ENCODE data around the gene FGF2.
"Not testable (repeated sequence)": the region's sequence is repeated elsewhere in the genome, so short reads cannot be mapped to it uniquely, and the experiment has no call there.

Gene FGF2

DNA sequence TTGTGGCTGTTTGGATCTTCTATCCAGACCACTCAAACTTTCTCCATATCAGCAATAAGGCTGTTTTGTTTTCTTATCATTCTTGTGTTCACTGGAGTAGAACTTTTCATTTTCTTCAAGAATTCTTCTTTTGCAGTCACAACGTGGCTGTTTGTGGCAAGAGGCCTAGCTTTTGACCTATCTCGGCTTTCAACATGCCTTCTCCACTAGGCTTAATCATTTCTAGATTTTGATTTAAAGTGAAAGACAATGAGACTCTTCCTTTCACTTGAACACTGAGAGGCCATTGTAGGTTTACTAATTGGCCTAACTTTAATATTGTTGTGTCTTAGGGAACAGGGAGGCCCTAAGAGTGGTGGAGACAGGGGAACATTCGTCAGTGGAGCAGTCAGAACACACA is 19.1 kb downstream of the FGF2 start:
- DNase-seq (ENCODE audit: low spot score), result no peak

DNA sequence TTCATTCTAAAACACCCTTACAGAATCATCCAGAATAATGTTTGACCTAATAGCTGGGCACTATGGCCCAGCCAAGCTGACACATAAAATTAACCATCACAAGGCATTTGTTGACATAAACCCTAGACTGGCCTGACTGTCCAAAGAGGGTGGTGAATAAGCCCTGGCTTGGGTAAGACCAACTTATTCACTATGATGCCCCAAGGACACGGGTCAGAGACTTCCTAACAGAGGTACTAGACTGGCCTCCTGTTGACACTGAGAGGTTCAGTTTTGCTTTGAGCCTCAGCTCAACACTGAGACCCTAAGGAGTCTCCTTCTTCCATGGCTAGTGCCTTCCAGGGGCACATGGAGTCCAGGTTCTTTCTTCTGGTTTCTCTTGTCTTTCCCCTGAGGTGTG is 21.3 kb downstream of the FGF2 start:
- no peak for DNase-seq (ENCODE audit: low spot score)

DNA sequence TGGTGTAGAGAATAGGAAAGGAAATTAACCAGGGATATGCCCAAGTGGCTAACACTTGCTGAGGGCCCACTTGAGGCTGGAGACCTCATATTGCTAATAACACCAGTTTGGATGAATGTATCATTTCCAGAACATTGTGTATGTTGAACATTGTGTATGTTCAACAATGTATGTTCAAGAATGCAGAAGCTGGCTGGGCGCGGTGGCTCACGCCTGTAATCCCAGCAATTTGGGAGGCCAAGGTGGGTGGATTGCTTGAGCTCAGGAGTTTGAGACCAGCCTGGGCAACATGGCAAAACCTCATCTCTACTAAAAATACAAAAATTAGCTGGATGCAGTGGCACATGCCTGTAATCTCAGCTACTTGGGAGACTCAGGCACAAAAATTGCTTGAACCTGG is 23.2 kb downstream of the FGF2 start:
- DNase-seq (ENCODE audit: low spot score), result not testable (repeated sequence)

DNA sequence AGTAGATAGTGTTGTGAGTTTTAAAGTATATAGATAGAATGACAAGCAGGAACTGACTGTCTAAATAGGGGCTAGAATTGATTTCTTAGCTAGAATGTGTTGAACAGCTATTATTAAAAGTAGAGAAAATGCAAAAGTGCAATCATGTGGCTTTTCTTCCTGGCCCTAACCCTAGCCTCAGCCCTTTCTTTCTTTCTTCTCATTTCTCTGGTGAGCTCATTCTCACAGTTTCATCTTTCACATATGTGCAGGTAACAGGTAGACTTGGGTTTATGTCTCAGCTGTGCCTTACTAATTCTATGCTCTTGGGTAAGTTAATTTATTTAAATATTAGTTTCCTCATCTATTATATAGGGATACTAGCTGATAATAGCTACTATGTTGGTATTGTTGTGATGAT is 24.9 kb downstream of the FGF2 start:
- DNase-seq (ENCODE audit: low spot score), result no peak

DNA sequence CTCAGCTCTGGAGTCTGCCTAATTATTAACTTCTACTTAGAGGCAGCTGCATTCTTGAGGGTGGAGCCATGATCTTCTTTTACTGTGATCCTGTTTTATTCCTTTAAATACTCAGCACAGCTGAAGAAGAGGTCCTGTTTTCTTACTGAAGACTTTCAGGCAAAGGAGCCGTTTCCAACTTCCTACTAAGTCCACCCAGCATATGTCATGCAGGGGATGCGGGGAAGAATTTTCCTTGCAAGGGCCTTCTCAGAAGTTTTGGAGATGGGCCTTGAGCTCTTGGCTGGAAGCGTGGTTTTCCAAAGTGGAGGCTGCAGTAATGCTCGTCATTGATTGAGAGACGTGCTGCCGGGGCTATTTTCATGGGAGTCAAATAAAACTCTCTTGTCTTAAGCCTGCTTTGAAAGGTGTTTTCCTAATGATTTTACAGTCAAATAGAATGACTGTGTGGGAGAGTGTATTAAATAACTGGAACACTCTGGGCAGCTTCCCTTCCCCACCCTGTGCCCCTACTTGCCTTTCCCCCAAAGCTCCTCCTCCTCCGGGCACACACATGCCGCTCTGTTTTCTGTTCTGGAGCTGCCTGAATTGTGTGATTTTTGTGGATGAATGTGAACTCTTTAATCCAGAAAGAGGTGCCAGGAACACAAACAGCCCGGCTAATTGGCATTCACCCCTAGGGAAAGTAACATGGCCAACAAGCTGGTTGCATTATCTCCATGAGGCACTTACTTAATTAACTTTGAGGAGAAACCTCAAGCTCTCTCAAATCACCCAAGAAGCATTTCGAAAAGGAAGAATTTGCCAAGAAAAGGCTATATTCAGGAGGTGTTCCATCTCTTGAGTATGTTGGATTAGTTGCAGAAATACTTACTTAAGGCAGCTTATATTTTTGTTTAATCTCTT is 28.1 kb downstream of the FGF2 start:
- DNase-seq (ENCODE audit: low spot score), result no peak

DNA sequence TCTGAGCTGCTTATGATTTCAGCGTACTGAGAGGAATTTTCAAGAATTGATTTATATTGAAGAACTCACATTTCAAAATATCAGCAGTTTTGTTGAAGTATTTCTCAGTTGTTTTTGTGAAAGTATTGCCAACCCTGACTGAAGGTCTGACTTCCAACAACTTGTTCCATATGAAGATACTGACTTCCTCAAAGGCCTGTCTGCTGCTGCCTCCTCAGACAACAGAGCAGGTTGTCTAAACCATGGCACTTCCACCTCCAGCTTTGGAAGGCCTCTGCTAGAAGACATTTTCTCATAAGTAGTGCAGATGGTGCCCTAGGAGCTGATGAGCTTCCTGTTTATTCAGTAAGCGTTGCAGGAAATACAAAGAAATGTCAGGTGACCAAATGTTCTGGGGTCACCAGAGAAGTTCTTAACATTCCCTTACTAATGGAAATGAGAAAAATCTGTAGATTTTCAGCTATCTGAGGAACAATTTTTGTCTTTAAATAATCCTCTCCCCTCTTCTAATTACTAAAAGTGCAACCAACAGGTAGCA is 28.8 kb downstream of the FGF2 start:
- no peak for DNase-seq (ENCODE audit: low spot score)

DNA sequence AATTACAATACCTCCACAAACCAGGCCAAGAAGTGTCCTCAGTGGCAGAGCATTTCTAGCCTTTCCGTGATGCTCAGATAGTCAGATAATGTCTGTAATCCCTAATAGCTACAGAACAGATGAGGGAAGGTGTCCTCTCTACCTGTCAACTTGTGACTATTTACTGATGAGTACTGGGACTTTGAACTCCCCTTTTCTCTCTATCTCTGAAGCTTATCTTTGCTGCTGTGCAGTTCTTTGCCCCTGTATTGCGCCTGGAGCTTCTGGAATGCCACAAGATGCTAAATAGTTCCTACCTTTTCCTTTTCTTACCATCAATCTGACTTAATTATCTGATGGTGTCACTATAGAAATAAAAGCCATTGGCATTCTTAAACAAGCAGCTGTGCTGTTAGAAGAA is 30.5 kb downstream of the FGF2 start:
- DNase-seq (ENCODE audit: low spot score), result no peak

DNA sequence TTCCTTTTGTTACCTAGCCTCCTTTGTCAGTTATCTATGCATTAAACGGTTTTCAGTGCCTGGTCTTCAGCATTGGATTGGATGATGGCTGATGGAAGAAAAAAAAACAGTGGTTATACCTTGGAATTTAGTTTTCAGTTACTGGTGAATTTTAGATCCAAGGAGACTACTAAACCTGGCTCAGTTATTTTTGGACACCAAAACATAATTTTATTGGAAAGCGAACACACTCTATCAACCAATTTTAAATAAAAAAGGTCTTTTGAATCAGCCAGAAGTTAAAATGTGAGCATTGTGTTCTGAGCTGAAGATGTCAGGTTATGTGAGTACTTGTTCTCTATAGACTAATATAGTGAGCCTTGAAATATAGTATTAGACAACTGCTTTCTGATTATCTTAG is 32.1 kb downstream of the FGF2 start:
- no peak for DNase-seq (ENCODE audit: low spot score)

DNA sequence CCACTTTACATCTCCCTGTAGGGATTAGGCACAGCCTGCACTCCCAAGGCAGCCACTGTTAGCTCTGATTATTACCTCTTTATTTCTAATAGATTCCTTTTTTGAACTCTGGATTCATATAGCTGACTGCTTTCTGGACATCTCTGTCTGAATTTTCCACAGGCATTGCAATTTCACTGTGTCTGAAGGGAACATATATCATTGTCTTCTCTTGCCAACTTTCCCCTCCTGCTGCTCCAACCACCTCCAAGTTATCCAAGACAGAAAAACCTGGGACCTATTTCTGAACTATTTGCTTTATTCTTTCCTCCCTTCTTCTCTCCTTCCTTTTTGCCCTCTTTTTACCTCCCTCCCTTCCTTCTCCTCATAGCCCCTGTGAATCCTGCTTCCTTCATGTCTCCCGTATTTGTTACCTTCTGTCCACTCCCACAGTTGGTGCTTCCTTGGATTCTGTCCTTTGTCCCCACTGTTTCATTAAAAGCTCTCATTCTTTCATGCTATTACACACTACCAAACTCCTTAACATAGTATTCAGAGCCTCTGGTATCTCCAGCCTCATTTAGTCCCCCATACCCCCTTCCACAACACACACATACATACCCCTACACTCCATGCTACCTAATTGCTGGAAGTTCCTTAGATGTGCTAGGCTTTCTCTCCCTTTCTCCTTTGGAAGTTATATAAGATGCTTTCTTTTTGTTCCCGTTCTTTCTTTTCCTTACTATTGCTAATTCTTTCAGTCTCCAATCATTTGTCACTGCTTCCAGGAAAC is 34.7 kb downstream of the FGF2 start:
- DNase-seq (ENCODE audit: low spot score), result no peak

DNA sequence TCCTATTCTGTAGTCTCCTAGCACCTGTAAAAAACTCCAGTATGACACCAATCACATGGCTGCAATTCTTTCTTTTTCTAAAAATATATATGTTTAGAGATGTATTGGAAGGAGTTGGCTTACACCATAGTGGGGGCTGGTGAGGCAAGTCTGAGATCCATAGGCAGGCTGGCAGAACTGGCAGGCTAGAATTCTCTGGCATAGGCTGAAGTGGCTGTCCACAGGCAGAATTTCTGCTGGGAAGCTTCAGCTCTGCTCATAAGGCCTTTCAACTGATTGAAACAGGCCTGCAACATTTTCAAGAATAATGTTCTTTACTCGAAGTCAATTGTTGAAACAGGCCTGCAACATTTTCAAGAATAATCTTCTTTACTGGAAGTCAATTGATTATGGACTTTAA is 37.0 kb downstream of the FGF2 start:
- DNase-seq (ENCODE audit: low spot score), result no peak

DNA sequence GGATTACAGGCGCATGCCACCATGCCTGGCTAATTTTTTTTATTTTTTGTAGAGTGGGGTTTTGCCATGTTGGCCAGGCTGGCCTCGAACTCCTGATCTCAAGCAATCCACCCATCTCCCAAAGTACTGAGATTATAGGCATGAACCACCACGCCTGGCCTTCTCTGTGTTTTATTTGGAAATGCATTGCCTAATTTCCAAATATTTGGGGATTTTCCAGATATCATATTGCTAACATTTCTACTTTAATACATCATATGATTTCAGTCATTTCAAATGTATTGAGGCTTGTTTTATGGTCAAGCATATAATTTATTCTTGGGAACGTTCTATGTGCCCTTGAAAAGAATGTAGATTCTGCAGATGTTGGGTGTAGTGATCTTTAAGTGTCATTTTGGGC is 38.8 kb downstream of the FGF2 start:
- no peak for DNase-seq (ENCODE audit: low spot score)

DNA sequence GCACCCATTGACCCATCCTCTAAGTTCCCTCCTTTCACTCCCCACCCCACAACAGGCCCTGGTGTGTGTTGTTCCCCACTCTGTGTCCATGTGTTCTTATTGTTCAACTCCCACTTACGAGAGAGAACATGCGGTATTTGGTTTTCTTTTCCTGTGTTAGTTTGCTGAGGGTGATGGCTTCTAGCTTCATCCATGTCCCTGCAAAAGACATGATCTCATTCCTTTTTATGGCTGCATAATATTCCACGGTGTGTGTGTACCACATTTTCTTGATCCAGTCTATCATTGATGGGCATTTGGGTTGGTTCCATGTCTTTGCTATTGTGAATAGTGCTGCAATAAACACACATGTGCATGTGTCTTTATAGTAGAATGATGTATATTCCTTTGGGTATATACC is 41.6 kb downstream of the FGF2 start:
- DNase-seq (ENCODE audit: low spot score), result not testable (repeated sequence)

DNA sequence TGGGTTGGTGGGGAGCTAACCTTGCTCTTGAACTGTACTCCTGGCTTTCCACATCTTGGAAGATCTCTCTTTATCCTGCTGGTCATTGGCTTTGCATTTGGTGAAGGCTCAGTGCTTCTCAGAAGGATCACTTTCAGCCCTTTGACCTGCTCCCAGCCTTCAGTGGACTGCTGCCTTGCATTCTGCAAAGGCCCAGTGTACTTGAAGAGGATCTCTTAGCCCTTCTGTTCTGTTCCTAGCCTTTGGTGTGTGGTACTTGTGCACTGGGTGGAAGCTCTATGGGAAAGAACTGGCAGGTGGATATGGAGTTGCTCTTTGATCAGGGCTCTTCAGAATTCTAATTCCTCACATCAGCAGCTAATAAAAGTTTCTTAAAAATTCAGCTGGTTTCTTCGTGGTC is 46.5 kb downstream of the FGF2 start:
- no peak for DNase-seq (ENCODE audit: low spot score)

DNA sequence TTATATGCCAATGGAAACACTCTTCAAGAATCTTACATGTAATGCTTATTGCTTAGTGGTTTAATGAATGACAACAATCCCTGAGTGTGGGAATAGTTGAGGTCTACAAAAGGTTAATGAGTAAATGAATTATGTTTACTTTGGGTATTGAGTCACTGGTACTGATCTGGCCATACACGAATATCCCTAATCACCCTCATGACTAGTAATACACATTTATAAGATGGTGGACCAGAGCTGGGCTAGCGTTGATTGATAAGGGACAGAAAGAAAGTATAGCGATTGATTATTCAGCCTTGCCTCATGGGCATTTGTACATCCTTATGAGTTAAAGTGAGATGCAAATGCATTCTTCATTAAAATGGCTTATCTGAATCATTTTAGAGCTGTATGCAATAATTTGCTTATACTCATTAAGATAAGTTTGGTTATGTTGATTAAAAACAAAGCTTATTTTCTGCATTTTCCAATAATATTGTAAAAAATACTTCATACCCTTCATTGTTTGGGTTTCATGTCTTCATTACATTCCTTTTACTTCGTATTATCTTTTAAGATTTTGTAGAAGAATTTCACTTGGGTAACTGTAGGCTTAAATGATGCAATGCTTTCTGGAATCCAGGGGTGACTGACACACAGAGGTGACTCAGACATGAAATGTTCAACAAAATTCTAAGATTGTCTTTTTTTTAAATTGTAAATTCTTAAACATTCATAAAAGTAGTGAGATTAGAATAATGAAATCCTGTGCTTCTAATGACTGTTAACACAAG is 47.4 kb downstream of the FGF2 start:
- peak; percentile 43 for DNase-seq (ENCODE audit: low spot score)

DNA sequence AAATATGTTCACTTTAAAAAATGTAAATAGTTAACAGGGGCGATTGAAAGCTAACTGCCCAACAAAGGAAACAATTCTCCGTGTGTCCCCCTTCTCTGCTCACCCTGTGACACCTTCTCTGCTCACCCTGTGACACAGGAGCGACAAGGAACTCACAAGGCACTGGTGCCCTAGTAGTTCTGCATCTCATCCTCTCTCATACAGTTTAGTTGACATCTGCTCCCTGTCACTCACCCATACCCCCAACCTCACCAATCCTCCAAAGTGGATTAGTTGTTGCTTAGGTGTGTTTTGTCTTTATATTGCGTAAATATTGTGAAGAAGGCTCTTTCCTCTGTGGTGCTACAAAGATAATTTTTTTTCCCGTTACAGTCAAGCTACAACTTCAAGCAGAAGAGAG is 49.3 kb downstream of the FGF2 start:
- no peak for DNase-seq (ENCODE audit: low spot score)

DNA sequence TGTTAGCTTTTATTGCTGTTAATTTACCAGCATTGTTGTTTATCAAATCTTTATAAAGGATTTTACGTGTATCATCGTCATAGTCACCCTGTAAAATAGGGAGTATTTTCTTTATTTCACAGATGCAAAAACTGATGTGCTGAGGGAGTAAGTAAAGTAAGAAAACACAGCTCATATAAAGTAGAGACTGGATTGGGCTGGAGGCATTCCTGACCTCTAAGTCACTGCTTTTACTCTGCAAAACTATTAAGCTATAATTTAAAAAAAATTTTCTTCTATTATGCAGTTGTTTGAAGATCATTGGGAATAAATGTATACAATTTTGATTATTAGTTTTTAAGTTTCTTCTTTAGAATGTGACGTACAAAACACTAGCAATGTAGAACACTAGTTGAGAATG is 49.8 kb downstream of the FGF2 start:
- DNase-seq (ENCODE audit: low spot score), result no peak

DNA sequence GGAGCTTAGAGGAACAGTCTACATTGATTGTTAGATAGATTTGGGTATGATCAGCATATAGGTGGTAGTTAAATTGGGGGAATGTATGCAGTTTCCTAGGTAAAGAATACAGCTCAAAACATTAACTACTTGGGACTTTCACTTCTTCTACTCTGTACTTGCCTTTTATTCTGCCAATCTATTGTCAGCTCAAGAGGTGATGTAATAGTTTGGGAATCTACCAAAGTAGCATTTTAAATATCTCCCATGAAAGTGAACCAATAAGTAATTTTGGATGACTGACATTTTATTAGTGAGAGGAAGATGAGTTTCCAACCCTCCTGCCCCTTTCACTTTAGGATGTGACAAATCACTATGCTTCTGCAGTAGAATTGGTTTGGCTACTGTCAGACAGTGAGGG is 52.4 kb downstream of the FGF2 start:
- no peak for DNase-seq (ENCODE audit: low spot score)

DNA sequence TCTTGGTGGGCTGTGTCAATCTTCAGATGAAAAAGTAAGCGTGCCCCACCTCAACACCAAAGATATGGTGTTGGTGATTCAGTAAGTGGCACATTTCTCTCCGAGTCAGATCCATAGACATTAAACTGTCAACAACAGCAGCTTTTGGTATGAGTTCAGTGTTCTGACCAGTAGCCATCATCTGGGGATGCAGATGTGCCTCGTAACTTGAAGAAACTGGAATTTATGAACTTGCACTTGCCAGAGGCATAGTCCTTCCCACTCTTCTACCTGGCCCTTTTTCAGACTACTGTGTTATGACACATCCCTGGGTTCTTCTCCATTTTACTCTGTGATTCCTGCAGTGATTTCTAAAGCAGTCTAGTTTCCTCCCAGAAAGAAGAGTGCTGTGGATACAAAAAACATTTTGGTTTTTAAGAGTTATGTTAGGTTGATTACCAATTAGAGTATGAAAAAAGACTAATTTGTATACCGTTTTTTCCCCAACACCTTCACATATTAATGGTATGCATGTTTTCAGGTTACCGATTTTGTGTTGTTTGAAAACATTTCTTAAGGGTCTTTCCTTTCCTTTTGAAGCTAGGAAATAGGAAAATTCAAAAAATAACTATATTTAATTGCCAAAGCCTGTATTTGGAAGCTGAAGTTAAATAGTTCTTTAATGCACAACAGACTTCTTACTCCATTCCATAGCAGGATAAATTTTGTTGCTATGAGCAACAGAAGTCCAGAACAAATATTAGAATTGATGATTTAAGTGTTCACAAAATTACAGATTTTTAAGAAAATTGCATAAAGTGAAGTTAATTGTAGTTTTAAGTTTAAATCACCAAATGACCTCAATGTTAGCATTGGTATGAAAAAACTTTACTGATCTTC is 56.5 kb downstream of the FGF2 start:
- DNase-seq (ENCODE audit: low spot score), result no peak

DNA sequence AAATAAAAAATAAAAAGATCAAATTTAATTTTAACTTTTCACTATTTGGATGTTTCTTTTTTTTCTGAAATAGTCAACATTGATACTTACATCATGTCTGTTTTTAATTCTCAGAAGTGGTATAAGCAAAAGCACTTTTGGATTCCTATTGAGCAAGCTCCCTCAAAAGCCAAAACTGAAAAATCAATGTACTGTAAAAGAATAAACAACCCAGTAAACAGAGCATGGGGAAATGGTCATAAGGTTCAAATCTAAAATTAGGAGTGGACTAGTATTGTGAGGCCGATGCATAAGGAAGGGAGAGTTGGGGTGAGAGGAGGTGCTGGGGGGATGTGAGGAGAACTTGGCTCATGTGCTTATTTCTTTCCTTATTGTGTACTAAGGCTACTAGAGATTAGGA is 57.9 kb downstream of the FGF2 start:
- no peak for DNase-seq (ENCODE audit: low spot score)

DNA sequence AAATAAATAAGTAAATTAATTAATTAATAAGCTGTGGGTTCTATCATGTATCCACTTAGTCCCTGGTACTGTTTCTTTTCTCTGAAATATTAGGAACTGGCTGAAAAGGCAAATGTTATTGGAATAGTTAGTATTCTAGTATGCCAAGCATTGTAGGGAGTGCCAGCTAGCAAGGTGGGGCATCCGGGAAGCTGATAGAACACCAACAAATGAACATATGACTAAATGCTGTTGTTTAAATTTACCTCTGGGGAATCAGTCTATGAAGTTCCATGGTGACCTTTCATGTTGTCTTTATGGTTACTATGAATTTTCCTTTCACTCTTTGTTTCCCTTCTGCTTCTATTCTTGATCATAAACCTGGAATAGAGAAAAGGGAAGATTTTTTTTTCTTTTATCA is 63.1 kb downstream of the FGF2 start:
- no peak for DNase-seq (ENCODE audit: low spot score)

DNA sequence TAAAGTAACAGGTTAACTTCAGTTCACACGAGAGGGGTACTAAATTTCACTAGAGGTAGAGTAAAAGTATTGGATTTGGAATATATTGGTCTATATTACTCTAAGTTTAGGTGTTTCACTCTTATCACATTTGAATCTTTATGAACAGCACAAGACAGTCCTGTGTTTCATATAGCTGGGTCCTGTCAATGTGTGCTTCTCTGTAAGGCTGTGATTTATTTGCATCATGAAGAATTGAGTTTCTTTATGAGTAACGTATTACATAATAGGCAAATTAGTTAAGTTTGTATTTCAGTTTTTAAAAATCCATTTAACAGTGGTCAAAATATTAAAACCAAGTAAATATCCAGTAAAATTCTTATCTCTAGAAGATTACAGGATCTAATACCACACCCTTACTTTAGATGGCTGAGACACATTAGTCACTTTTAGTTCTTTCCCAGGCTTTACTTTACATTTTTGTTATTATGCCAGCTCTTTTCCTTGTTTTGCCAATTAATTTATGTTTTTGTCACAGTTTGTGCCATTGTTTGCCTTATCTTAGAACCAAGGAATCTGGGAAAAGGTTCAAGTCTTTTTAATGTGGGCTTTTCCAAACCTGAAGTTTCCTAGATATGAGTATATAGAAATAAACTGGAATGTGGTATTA is 63.6 kb downstream of the FGF2 start:
- no peak for DNase-seq (ENCODE audit: low spot score)

Data from AG08396 (cell line).